Neural cell (in vitro differentiated cells): ENCODE measurements around the gene CSNK1E. TPM values are rescaled to one million over a fixed set of nuclear protein-coding genes. Genes with fewer than 3 reads are reported as not detected.

Source experiments
- H2AFZ ChIP-seq: fragments of 200-600, 300-800 bp; sonication (generic), shearing (Covaris generic); 2 replicates; pipeline ENCODE4 v1.6.0; 2014; ENCODE audit warnings: low read depth, mild to moderate bottlenecking, antibody characterized with exemption, low read length, moderate library complexity
- H3F3A ChIP-seq: fragments of 200-600 bp; shearing (Covaris generic); 2 replicates; pipeline ENCODE4 v1.6.1; 2016; ENCODE audit warnings: mild to moderate bottlenecking, moderate library complexity, mixed read lengths, antibody characterized with exemption, low read length; ENCODE audit not compliant: insufficient read depth, poor library complexity, severe bottlenecking
- H3K27ac ChIP-seq: fragments of 200-600, 300-800 bp; sonication (generic), shearing (Covaris generic); 2 replicates; pipeline ENCODE4 v1.5.1; 2014; ENCODE audit warnings: mild to moderate bottlenecking, low read length, moderate library complexity
- H3K27me3 ChIP-seq: fragments of 300-800, 200-600 bp; sonication (generic), shearing (Covaris generic); 2 replicates; pipeline ENCODE4 v1.6.0; 2014; ENCODE audit warnings: mild to moderate bottlenecking, low read depth, low read length, moderate library complexity; ENCODE audit not compliant: insufficient read depth
- H3K36me3 ChIP-seq: fragments of 300-800, 200-600 bp; sonication (generic), shearing (Covaris generic); 2 replicates; pipeline ENCODE4 v1.5.1; 2014; ENCODE audit warnings: mild to moderate bottlenecking, antibody characterized with exemption, low read length, moderate library complexity; ENCODE audit not compliant: insufficient read depth
- H3K4me2 ChIP-seq: fragments of 300-800, 200-600 bp; sonication (generic), shearing (Covaris generic); 2 replicates; pipeline ENCODE4 v1.6.0; 2014; ENCODE audit warnings: mild to moderate bottlenecking, low read length
- H3K4me3 ChIP-seq: fragments of 300-800, 200-600 bp; sonication (generic), shearing (Covaris generic); 2 replicates; pipeline ENCODE4 v1.5.1; 2014; ENCODE audit warnings: mild to moderate bottlenecking, low read length, moderate library complexity
- H3K79me2 ChIP-seq: fragments of 200-600 bp; shearing (Covaris generic); replicated peaks from 2 replicates; pipeline ENCODE4 v1.6.0; 2014; ENCODE audit warnings: mild to moderate bottlenecking, low read length, moderate library complexity; ENCODE audit not compliant: insufficient read depth
- H3K9ac ChIP-seq: fragments of 300-800, 200-600 bp; sonication (generic), shearing (Covaris generic); 2 replicates; pipeline ENCODE4 v1.6.1; 2016; ENCODE audit warnings: mild to moderate bottlenecking, low read length, mixed read lengths
- H3K9me2 ChIP-seq: fragments of 200-600 bp; shearing (Covaris generic); 2 replicates; pipeline ENCODE4 v1.6.1; 2016; ENCODE audit warnings: mild to moderate bottlenecking, low read length, mixed read lengths; ENCODE audit not compliant: insufficient read depth
- H3K9me3 ChIP-seq: fragments of 200-600, 300-800 bp; sonication (generic), shearing (Covaris generic); 2 replicates; pipeline ENCODE4 v1.6.1; 2016; ENCODE audit warnings: mild to moderate bottlenecking, mixed run types, low read length, moderate library complexity, mixed read lengths
- H4K20me1 ChIP-seq: fragments of 200-600 bp; shearing (Covaris generic); 2 replicates; pipeline ENCODE4 v1.6.1; 2016; ENCODE audit warnings: mild to moderate bottlenecking, mixed run types; ENCODE audit not compliant: insufficient read depth
- EP300 ChIP-seq: fragments of 450-650 bp; conservative IDR thresholded peaks from 2 replicates; pipeline ENCODE4 v1.6.1; 2014; ENCODE audit warnings: antibody characterized with exemption, mild to moderate bottlenecking, moderate library complexity; ENCODE audit not compliant: poor library complexity, severe bottlenecking
- EZH2 ChIP-seq: fragments of 200-600, 300-800 bp; shearing (Covaris generic), sonication (generic); IDR thresholded peaks from 2 replicates; pipeline ENCODE4 v1.6.1; 2014; ENCODE audit warnings: antibody characterized with exemption, low read length, borderline replicate concordance, mild to moderate bottlenecking; ENCODE audit not compliant: insufficient read depth, poor library complexity, severe bottlenecking
- MXI1 ChIP-seq: fragments of 450-650 bp; conservative IDR thresholded peaks from 2 replicates; pipeline ENCODE4 v1.6.1; 2014; ENCODE audit warnings: antibody characterized with exemption, mild to moderate bottlenecking; ENCODE audit not compliant: poor library complexity, severe bottlenecking
- POLR2AphosphoS5 ChIP-seq: IDR thresholded peaks from 2 replicates; pipeline ENCODE4 v1.6.1; 2012
- RAD21 ChIP-seq: fragments of 450-650 bp; conservative IDR thresholded peaks from 2 replicates; pipeline ENCODE4 v1.6.1; 2014; ENCODE audit warnings: antibody characterized with exemption, mild to moderate bottlenecking, moderate library complexity
- SMC3 ChIP-seq: fragments of 450-650 bp; conservative IDR thresholded peaks from 2 replicates; pipeline ENCODE4 v1.6.1; 2014; ENCODE audit warnings: antibody characterized with exemption, mild to moderate bottlenecking, moderate library complexity; ENCODE audit not compliant: poor library complexity
- TAF1 ChIP-seq: IDR thresholded peaks from 2 replicates; pipeline ENCODE4 v1.6.1; 2012; ENCODE audit warnings: low read depth
- polyA plus RNA-seq: library from polyadenylated mRNA; depleted of rRNA; stranded (reverse); fragments of >200 nt; gene quantifications from 2 replicates; pipeline ENCODE4 v1.2.3, GENCODE V29; 2014
- TF ChIP-seq, protein P1 (sequence below): IDR thresholded peaks from 2 replicates; pipeline ENCODE4 v1.6.1; 2012; ENCODE audit warnings: borderline replicate concordance
- TF ChIP-seq, protein P2 (sequence below): fragments of 450-650 bp; IDR thresholded peaks from 2 replicates; pipeline ENCODE4 v1.5.1; 2014; ENCODE audit warnings: antibody characterized with exemption, mild to moderate bottlenecking, moderate library complexity; ENCODE audit not compliant: poor library complexity, severe bottlenecking

Gene CSNK1E
- polyA plus RNA-seq, 1 donor from 2014 or later: 230 TPM

- Histone ChIP-seq H4K20me1 (no peaks in the 10 kb centered on the region), H3K27ac (no peak overlapping the region), H3K4me2 (no peak overlapping the region), H3K4me3 (no peak overlapping the region), H3K9me2 (no peaks in the 10 kb centered on the region), H3K36me3 (no peaks in the 10 kb centered on the region), H3K9me3 (no peaks in the 10 kb centered on the region), H3F3A (no peaks in the 10 kb centered on the region), H3K27me3 (peaks cover 10% of the 10 kb centered on the region), H3K9ac (no peak overlapping the region), H3K79me2 (no peaks in the 10 kb centered on the region), H2AFZ (no peak overlapping the region)
- TF ChIP-seq POLR2AphosphoS5: no peak
- no peak for TF ChIP-seq MXI1
- TF ChIP-seq EP300: no peak
- TF ChIP-seq RAD21: no peak
- no peak for TF ChIP-seq EZH2
- no peak for TF ChIP-seq TAF1
- no peak for TF ChIP-seq SMC3
- TF ChIP-seq, protein P1, sequence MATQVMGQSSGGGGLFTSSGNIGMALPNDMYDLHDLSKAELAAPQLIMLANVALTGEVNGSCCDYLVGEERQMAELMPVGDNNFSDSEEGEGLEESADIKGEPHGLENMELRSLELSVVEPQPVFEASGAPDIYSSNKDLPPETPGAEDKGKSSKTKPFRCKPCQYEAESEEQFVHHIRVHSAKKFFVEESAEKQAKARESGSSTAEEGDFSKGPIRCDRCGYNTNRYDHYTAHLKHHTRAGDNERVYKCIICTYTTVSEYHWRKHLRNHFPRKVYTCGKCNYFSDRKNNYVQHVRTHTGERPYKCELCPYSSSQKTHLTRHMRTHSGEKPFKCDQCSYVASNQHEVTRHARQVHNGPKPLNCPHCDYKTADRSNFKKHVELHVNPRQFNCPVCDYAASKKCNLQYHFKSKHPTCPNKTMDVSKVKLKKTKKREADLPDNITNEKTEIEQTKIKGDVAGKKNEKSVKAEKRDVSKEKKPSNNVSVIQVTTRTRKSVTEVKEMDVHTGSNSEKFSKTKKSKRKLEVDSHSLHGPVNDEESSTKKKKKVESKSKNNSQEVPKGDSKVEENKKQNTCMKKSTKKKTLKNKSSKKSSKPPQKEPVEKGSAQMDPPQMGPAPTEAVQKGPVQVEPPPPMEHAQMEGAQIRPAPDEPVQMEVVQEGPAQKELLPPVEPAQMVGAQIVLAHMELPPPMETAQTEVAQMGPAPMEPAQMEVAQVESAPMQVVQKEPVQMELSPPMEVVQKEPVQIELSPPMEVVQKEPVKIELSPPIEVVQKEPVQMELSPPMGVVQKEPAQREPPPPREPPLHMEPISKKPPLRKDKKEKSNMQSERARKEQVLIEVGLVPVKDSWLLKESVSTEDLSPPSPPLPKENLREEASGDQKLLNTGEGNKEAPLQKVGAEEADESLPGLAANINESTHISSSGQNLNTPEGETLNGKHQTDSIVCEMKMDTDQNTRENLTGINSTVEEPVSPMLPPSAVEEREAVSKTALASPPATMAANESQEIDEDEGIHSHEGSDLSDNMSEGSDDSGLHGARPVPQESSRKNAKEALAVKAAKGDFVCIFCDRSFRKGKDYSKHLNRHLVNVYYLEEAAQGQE: no peak
- TF ChIP-seq, protein P2, sequence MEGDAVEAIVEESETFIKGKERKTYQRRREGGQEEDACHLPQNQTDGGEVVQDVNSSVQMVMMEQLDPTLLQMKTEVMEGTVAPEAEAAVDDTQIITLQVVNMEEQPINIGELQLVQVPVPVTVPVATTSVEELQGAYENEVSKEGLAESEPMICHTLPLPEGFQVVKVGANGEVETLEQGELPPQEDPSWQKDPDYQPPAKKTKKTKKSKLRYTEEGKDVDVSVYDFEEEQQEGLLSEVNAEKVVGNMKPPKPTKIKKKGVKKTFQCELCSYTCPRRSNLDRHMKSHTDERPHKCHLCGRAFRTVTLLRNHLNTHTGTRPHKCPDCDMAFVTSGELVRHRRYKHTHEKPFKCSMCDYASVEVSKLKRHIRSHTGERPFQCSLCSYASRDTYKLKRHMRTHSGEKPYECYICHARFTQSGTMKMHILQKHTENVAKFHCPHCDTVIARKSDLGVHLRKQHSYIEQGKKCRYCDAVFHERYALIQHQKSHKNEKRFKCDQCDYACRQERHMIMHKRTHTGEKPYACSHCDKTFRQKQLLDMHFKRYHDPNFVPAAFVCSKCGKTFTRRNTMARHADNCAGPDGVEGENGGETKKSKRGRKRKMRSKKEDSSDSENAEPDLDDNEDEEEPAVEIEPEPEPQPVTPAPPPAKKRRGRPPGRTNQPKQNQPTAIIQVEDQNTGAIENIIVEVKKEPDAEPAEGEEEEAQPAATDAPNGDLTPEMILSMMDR: no peak
Measured at GRCh38 chr22:38335077-38335476, 17.8 kb upstream of the CSNK1E start.

GRCh38 chr22:38327805-38328204, 10.6 kb upstream of the CSNK1E start:
- TF ChIP-seq MXI1 (no peak), POLR2AphosphoS5 (no peak), SMC3 (no peak), EP300 (no peak), EZH2 (no peak), TAF1 (no peak), RAD21 (no peak)
- TF ChIP-seq, protein P1: no peak
- TF ChIP-seq, protein P2: no peak
- H3K27ac ChIP-seq: no peak overlapping the region
- no peak overlapping the region for H2AFZ ChIP-seq
- H3K4me3 ChIP-seq: no peak overlapping the region
- no peaks in the 10 kb centered on the region for H3K9me2 ChIP-seq
- H3K79me2 ChIP-seq: no peaks in the 10 kb centered on the region
- no peaks in the 10 kb centered on the region for H3K9me3 ChIP-seq
- H3K36me3 ChIP-seq: no peaks in the 10 kb centered on the region
- no peaks in the 10 kb centered on the region for H3F3A ChIP-seq
- no peak overlapping the region for H3K9ac ChIP-seq
- no peaks in the 10 kb centered on the region for H4K20me1 ChIP-seq
- H3K4me2 ChIP-seq: no peak overlapping the region
- no peaks in the 10 kb centered on the region for H3K27me3 ChIP-seq
